GM12874 (cell line): ENCODE measurements around the gene AHSP.

Experiments
- CTCF ChIP-seq: IDR thresholded peaks from 2 replicates; pipeline ENCODE4 v1.5.1; 2011; ENCODE audit warnings: low read depth, mild to moderate bottlenecking, control low read depth, low read length, moderate library complexity; ENCODE audit not compliant: insufficient read depth

AHSP gene

DNA sequence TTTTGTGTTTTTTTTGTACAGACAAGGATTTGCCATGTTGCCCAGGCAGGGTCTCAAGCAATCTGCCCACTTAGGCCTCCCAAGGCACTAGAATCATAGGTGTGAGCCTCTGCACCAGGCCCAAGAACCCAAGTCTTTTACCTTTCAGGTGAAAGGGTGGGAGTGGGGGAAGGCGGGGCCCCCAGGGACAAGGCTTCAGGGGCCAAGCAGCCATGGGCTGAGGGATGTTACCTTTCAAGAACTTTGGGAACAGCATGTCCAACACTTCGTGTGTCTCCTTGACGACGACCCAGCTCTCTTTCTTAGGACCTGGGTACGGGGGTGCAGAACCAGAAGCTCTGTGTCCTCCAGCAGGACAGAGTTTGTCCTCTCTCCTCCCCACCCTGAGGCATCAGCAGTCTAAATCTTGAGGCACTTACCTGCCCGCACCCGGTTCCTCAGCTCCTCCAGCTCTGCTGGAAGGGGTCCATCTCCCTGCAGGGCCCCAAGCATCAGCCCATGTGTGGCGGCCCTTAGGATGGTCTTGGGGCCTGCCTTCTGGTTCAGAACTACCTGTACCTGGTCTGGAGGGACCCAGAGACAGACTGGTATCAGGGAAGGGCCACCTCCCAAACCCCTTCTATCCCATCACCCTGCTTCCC is 35.8 kb upstream of the AHSP start:
- no peak for TF ChIP-seq CTCF

- no peak for TF ChIP-seq CTCF
Measured at GRCh38 chr16:31493506-31494125, 34.1 kb upstream of the AHSP start.

DNA sequence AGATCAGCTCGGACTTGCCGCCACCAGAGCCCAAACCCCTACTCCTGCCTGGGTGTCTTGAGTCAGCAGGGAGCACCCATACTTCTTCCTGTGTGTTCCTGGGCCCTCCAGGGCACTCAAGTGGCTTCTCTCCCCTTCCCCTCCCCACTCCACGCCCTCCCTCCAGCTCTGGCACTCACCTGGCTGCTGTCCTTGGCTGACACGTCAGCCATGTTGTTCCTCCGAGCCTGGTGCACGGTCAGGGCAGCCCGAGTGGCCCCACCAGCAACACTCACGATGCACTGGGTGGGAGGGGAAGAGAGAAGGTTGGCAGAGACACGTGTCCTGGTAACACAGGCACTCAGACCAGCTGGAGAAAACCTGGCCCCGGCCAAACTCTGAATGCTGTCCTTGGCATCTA is 31.0 kb upstream of the AHSP start:
- TF ChIP-seq CTCF, result no peak

GRCh38 chr16:31498493-31498892 is 29.2 kb upstream of the AHSP start:
- no peak for TF ChIP-seq CTCF

GRCh38 chr16:31499928-31500327 is 27.8 kb upstream of the AHSP start:
- no peak for TF ChIP-seq CTCF

DNA sequence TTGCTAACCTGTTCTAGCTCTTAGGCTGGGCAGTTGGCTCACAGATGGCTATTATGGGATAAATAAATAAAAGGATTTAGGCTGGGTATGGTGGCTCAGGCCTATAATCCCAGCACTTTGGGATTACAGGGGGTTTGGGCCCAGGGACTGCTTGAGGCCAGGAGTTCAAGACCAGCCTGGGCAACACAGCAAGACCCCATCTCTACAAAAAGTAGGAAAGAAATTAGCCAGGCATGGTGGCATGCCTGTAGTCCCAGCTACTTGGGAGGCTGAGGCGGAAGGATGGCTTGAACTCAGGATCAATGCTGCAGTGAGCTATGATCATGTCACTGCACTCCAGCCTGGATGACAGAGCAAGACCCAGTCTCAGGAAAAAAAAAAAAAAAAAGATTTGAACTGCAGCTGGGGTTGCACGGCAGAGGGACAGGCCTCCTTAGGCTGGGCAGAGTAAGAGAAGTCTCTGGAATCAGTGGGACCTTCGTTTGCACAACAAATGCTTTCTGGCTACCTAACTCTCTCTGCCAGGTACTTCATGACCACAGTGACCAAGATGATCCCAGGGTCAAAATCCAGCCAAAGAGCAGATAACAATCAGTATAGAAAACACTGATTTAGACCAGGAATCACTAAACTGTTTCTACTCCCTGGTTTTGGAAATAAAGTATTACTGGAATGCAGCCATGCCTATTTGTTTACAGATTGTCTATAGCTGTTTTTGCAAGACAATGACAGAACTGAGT is 26.3 kb upstream of the AHSP start:
- no peak for TF ChIP-seq CTCF

GRCh38 chr16:31501966-31502348 is 25.7 kb upstream of the AHSP start:
- no peak for TF ChIP-seq CTCF
